ENCODE measurements around the gene DRC7. TPM values are rescaled to one million over a fixed set of nuclear protein-coding genes. Genes with fewer than 3 reads are reported as not detected.

DRC7 gene
- total and polyA plus RNA-seq, 8 donors, result not detected

GRCh38 chr16:57739756-57740422 is 45.3 kb downstream of the DRC7 start:
- 84 to 98% (median 93%) methylated on average over 10 to 18 of the region's 18 CpGs for WGBS, 5 donors
- peaks cover 3 to 57% (median 30%) of the 10 kb centered on the region in 4 donors for H3K36me3 ChIP-seq
- DNase-seq, result no peak

GRCh38 chr16:57740423-57741071 is 45.9 kb downstream of the DRC7 start:
- 91 to 95% (median 94%) methylated on average over 19 to 24 of the region's 24 CpGs for WGBS, 5 donors
- no peak overlapping the region for H3K27ac ChIP-seq
- H3K36me3 ChIP-seq, result peaks cover 3 to 59% (median 31%) of the 10 kb centered on the region in 4 donors
- no peaks in the 10 kb centered on the region for H3K27me3 ChIP-seq
- H3K4me3 ChIP-seq, result no peak overlapping the region
- no peak for DNase-seq
- intact Hi-C loops (cut with DNase I; ENCODE audit: low total_unique reads), result no loop called here
- no peak for TF ChIP-seq EP300 (IDR thresholded peaks at IDR 0.05)
- no peak for TF ChIP-seq POLR2A (IDR thresholded peaks at IDR 0.05)
- no peak for TF ChIP-seq CTCF (IDR thresholded peaks at IDR 0.05)
- no peak for TF ChIP-seq POLR2AphosphoS5 (IDR thresholded peaks at IDR 0.05)
- no peaks in the 10 kb centered on the region for H3K9me3 ChIP-seq
- peaks cover 14 to 29% (median 19%) of the 10 kb centered on the region in 4 donors for H3K4me1 ChIP-seq

More at GRCh38 chr16:57739756-57740422, 45.3 kb downstream of the DRC7 start:
- H3K4me1 ChIP-seq, result peaks cover 14 to 29% (median 19%) of the 10 kb centered on the region in 4 donors
- H3K27ac ChIP-seq, result no peak overlapping the region
- no peaks in the 10 kb centered on the region for H3K9me3 ChIP-seq
- no peak for TF ChIP-seq POLR2A (IDR thresholded peaks at IDR 0.05)
- no peak for TF ChIP-seq CTCF (IDR thresholded peaks at IDR 0.05)
- TF ChIP-seq EP300 (IDR thresholded peaks at IDR 0.05), result no peak
- TF ChIP-seq POLR2AphosphoS5 (IDR thresholded peaks at IDR 0.05), result no peak
- intact Hi-C loops (cut with DNase I; ENCODE audit: low total_unique reads), result no loop called here
- H3K27me3 ChIP-seq, result no peaks in the 10 kb centered on the region
- H3K4me3 ChIP-seq, result no peak overlapping the region

GRCh38 chr16:57741660-57742191 is 47.1 kb downstream of the DRC7 start:
- DNase-seq, result no peak
- Histone ChIP-seq H3K4me1 (peaks cover 4 to 20% (median 10%) of the 10 kb centered on the region in 4 donors), H3K36me3 (peaks cover 3 to 66% (median 34%) of the 10 kb centered on the region in 4 donors), H3K4me3 (no peak overlapping the region), H3K27me3 (no peaks in the 10 kb centered on the region), H3K27ac (no peak overlapping the region), H3K9me3 (no peaks in the 10 kb centered on the region)
- TF ChIP-seq POLR2AphosphoS5 (IDR thresholded peaks at IDR 0.05), result no peak
- 66 to 95% (median 92%) methylated on average over 7 to 16 of the region's 16 CpGs for WGBS, 5 donors
- intact Hi-C loops (cut with DNase I; ENCODE audit: low total_unique reads), result no loop called here

GRCh38 chr16:57742543-57742942 is 47.9 kb downstream of the DRC7 start:
- WGBS, 5 donors, result 75 to 86% (median 85%) methylated on average over 4 of the region's 4 CpGs
- H3K27me3 ChIP-seq, result no peaks in the 10 kb centered on the region
- no peak for DNase-seq
- intact Hi-C loops (cut with DNase I; ENCODE audit: low total_unique reads), result no loop called here
- H3K9me3 ChIP-seq, result no peaks in the 10 kb centered on the region
- H3K4me1 ChIP-seq, result peaks cover 0 to 12% (median 2%) of the 10 kb centered on the region in 4 donors
- H3K4me3 ChIP-seq, result no peak overlapping the region
- TF ChIP-seq CTCF (IDR thresholded peaks at IDR 0.05), result no peak
- TF ChIP-seq POLR2A (IDR thresholded peaks at IDR 0.05), result no peak
- no peak for TF ChIP-seq EP300 (IDR thresholded peaks at IDR 0.05)
- no peak for TF ChIP-seq POLR2AphosphoS5 (IDR thresholded peaks at IDR 0.05)
- H3K27ac ChIP-seq, result no peak overlapping the region
- H3K36me3 ChIP-seq, result peaks cover 3 to 72% (median 42%) of the 10 kb centered on the region in 4 donors
